HepG2 (cell line): Measurements from ENCODE around the gene SCAF11. TPM values are rescaled to one million over a fixed set of nuclear protein-coding genes. Genes with fewer than 3 reads are reported as not detected.

Experiments
- ATAC-seq: fragments of 200-7000 bp; cut with Tn5 transposase; 3 replicates; pipeline ENCODE4 v1.9.1; 2020; ENCODE audit warnings: mild to moderate bottlenecking, moderate library complexity
- Bru-seq: library from RNA; stranded (reverse); fragments of 400-500 nt; gene quantifications from one replicate; lab custom pipeline; 2021; lab: Mats Ljungman, UMichigan
- BruChase-seq, 2 experiments: library from RNA; stranded (reverse); fragments of 400-500 nt; gene quantifications; one replicate each; lab custom pipeline; 2021; lab: Mats Ljungman, UMichigan
- BruUV-seq: library from RNA; stranded (reverse); fragments of 400-500 nt; replicated peaks from 2 replicates; lab custom pipeline; 2021; lab: Mats Ljungman, UMichigan
- CTCF ChIA-PET: fragments of 300-600 bp; formaldehyde crosslinking; extraction: SDS; loops from one replicate; lab custom pipeline; 2021; ENCODE audit warnings: low total read pairs, inconsistent platforms, low intra/inter-chr PET ratio; lab: Yijun Ruan, JAX
- POLR2A ChIA-PET: fragments of 350-600 bp; sonication (Branson Sonifier 250); formaldehyde crosslinking; loops from one replicate; lab custom pipeline; 2020; ENCODE audit warnings: antibody characterized with exemption, inconsistent platforms; lab: Yijun Ruan, JAX
- DNase-seq: peaks from one replicate; pipeline ENCODE4 v3.0.0-alpha.2; 2015; ENCODE audit warnings: low spot score
- FAIRE-seq: peaks from 3 replicates; lab custom pipeline; 2011; peaks lifted over from hg19 to GRCh38; lab: Jason Lieb, UNC
- H2AFZ ChIP-seq: one replicate; pipeline ENCODE4 v1.6.1; 2011; ENCODE audit warnings: low read length, inconsistent platforms
- H3K27ac ChIP-seq: fragments of 300-600 bp; 3 replicates; pipeline ENCODE4 v1.8.0; 2011; ENCODE audit warnings: mixed run types, mild to moderate bottlenecking, mixed read lengths, low read length, inconsistent platforms; ENCODE audit not compliant: insufficient read depth; ENCODE audit errors: extremely low read length
- H3K27me3 ChIP-seq, 2 experiments: fragments of 200-600 bp in 1 of 2; 2 replicates in 1 of 2; 3 replicates in 1 of 2; pipeline versions ENCODE4 v1.6.0 to v1.8.0; 2011; ENCODE audit warnings: low read length in 2 of 2, mild to moderate bottlenecking in 2 of 2, moderate library complexity in 2 of 2, inconsistent platforms in 1 of 2; ENCODE audit not compliant: insufficient read depth in 2 of 2, control insufficient read depth in 1 of 2
- H3K36me3 ChIP-seq, 2 experiments: fragments of 200-600 bp in 1 of 2; replicated peaks in 1 of 2; 2 replicates in 1 of 2; 3 replicates in 1 of 2; pipeline versions ENCODE4 v1.5.1 to v1.8.0; 2011; ENCODE audit warnings: low read length in 2 of 2, inconsistent platforms in 1 of 2; ENCODE audit not compliant: insufficient read depth in 2 of 2, control insufficient read depth in 1 of 2
- H3K4me1 ChIP-seq: 2 replicates; pipeline ENCODE4 v1.5.1; 2012; ENCODE audit warnings: low read length, inconsistent platforms; ENCODE audit not compliant: insufficient read depth
- H3K4me2 ChIP-seq: 2 replicates; pipeline ENCODE4 v1.6.0; 2011; ENCODE audit warnings: low read depth, low read length, inconsistent platforms
- H3K4me3 ChIP-seq, 3 experiments: fragments of 200-600 bp in 1 of 3; sonication (generic), shearing (Covaris generic) in 1 of 3; replicated peaks in 1 of 3; 2 replicates each; pipeline ENCODE4 v1.5.1; 2011 to 2016; ENCODE audit warnings: low read length in 3 of 3, inconsistent platforms in 2 of 3, low read depth in 2 of 3, mild to moderate bottlenecking in 2 of 3, control low read depth in 1 of 3, mixed read lengths in 1 of 3; ENCODE audit not compliant: insufficient read depth in 1 of 3
- H3K79me2 ChIP-seq: one replicate; pipeline ENCODE4 v1.6.1; 2011; ENCODE audit warnings: low read length, inconsistent platforms; ENCODE audit not compliant: insufficient read depth
- H3K9ac ChIP-seq: 2 replicates; pipeline ENCODE4 v1.6.0; 2011; ENCODE audit warnings: mild to moderate bottlenecking, low read depth, low read length, inconsistent platforms; ENCODE audit not compliant: insufficient read depth
- H3K9me3 ChIP-seq: 2 replicates; pipeline ENCODE4 v1.5.1; 2012; ENCODE audit warnings: mild to moderate bottlenecking, low read length
- H4K20me1 ChIP-seq: 2 replicates; pipeline ENCODE4 v1.6.0; 2011; ENCODE audit warnings: inconsistent platforms, mild to moderate bottlenecking, low read length, moderate library complexity; ENCODE audit not compliant: insufficient read depth
- KDM6A ChIP-seq: IDR thresholded peaks from 2 replicates; pipeline ENCODE4 v1.6.1; 2016; ENCODE audit warnings: low read depth
- ZNF407 ChIP-seq: sonication (generic); formaldehyde crosslinking; IDR thresholded peaks from one replicate; pipeline ENCODE4 v1.5.1; 2020; ENCODE audit warnings: mild to moderate bottlenecking, missing genetic modification reagents; ENCODE audit errors: not compliant biosample characterization
- WGBS: methylation state at CpG from one replicate; pipeline ENCODE4 v1.1.6; 2017; ENCODE audit warnings: low lambda C conversion rate; 5-methylcytosine and 5-hydroxymethylcytosine counted together
- in situ Hi-C: cut with HindIII; loops from 2 replicates; pipeline ENCODE4 v1.10.0; 2017; ENCODE audit warnings: low pct_unique_long_range_greater_than_20kb; ENCODE audit not compliant: extremely low pct_ligation_motif_present
- intact Hi-C: fragments of 100-400 bp; cut with micrococcal nuclease; formaldehyde crosslinking; loops from one replicate; pipeline ENCODE4 v1.10.0; 2022; ENCODE audit not compliant: unreplicated experiment
- long read RNA-seq, 2 experiments: library from RNA in 1 of 2; library from polyadenylated mRNA in 1 of 2; stranded (forward) in 1 of 2; unstranded in 1 of 2; transcript quantifications; one replicate each; pipeline ENCODE4 v2.0.0, GENCODE V29; 2019 to 2022
- polyA minus RNA-seq, 3 experiments: library from RNA; depleted of rRNA, polyadenylated mRNA; stranded (reverse); fragments of >200 nt; gene quantifications; 2 replicates each; pipeline ENCODE4 v1.2.3, GENCODE V29; 2011; ENCODE audit warnings: low replicate concordance in 1 of 3
- polyA plus RNA-seq, 8 experiments: library from polyadenylated mRNA; depleted of rRNA in 3 of 8; stranded (reverse) in 7 of 8; unstranded in 1 of 8; fragments of >200 nt; fragmentation: Illumina TruSeq in 4 of 8; extraction: Trizol in 4 of 8; gene quantifications; 2 replicates each; pipeline versions ENCODE4 v1.2.1 to v1.2.3, GENCODE V29; 2011 to 2016; ENCODE audit warnings: low read depth in 4 of 8, missing spikeins in 1 of 8, mixed read lengths in 1 of 8; ENCODE audit not compliant: insufficient read depth in 1 of 8
- total RNA-seq, 5 experiments: library from RNA; depleted of rRNA; stranded (reverse); fragments of >200 nt; fragmentation: Illumina TruSeq; extraction: Trizol; gene quantifications; 2 replicates each; pipeline ENCODE4 v1.2.3, GENCODE V29; 2016; ENCODE audit warnings: low read depth in 1 of 5

Gene SCAF11, protein sequence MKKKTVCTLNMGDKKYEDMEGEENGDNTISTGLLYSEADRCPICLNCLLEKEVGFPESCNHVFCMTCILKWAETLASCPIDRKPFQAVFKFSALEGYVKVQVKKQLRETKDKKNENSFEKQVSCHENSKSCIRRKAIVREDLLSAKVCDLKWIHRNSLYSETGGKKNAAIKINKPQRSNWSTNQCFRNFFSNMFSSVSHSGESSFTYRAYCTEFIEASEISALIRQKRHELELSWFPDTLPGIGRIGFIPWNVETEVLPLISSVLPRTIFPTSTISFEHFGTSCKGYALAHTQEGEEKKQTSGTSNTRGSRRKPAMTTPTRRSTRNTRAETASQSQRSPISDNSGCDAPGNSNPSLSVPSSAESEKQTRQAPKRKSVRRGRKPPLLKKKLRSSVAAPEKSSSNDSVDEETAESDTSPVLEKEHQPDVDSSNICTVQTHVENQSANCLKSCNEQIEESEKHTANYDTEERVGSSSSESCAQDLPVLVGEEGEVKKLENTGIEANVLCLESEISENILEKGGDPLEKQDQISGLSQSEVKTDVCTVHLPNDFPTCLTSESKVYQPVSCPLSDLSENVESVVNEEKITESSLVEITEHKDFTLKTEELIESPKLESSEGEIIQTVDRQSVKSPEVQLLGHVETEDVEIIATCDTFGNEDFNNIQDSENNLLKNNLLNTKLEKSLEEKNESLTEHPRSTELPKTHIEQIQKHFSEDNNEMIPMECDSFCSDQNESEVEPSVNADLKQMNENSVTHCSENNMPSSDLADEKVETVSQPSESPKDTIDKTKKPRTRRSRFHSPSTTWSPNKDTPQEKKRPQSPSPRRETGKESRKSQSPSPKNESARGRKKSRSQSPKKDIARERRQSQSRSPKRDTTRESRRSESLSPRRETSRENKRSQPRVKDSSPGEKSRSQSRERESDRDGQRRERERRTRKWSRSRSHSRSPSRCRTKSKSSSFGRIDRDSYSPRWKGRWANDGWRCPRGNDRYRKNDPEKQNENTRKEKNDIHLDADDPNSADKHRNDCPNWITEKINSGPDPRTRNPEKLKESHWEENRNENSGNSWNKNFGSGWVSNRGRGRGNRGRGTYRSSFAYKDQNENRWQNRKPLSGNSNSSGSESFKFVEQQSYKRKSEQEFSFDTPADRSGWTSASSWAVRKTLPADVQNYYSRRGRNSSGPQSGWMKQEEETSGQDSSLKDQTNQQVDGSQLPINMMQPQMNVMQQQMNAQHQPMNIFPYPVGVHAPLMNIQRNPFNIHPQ (N-terminal part only)
- total RNA-seq (2016; rRNA removed; fragmentation: Illumina TruSeq; extraction: Trizol) (38.3 and 74.7 TPM in 2 replicates), polyA plus RNA-seq (2011; rRNA removed) (22.2 and 26.9 TPM in 2 replicates), polyA minus RNA-seq (2011; rRNA and poly(A)+ RNA removed; ENCODE audit: low replicate concordance) (18.9 and 77.8 TPM in 2 replicates), Bru-seq, nascent RNA (percentile 96 among the genes with signal in this experiment), BruChase-seq, experiment 1, labeled RNA remaining after a 6-hour chase (percentile 92 among the genes with signal in this experiment), BruChase-seq, experiment 2, labeled RNA remaining after a 2-hour chase (percentile 94 among the genes with signal in this experiment)
- total RNA-seq (2016; cell fraction: cytosol; rRNA removed; fragmentation: Illumina TruSeq; extraction: Trizol; ENCODE audit: low read depth): 10.8 and 10.9 TPM in 2 replicates
- 41.7 and 68.8 TPM in 2 replicates for total RNA-seq (2016; cell fraction: insoluble cytoplasmic fraction; rRNA removed; fragmentation: Illumina TruSeq; extraction: Trizol)
- total RNA-seq (2016; cell fraction: membrane; rRNA removed; fragmentation: Illumina TruSeq; extraction: Trizol): 19.9 and 25.4 TPM in 2 replicates
- 87.2 and 87.5 TPM in 2 replicates for total RNA-seq (2016; cell fraction: nucleus; rRNA removed; fragmentation: Illumina TruSeq; extraction: Trizol)
- 15.7 and 18.9 TPM in 2 replicates for polyA plus RNA-seq (2011; cell fraction: cytosol; rRNA removed)
- 19.0 and 20.7 TPM in 2 replicates for polyA plus RNA-seq (2011; cell fraction: nucleus; rRNA removed)
- 32.4 and 38.5 TPM in 2 replicates for polyA plus RNA-seq (2012)
- polyA plus RNA-seq (2016; cell fraction: cytosol; fragmentation: Illumina TruSeq; extraction: Trizol; ENCODE audit: low read depth): 3.9 and 4.4 TPM in 2 replicates
- 57.2 and 62.9 TPM in 2 replicates for polyA plus RNA-seq (2016; cell fraction: insoluble cytoplasmic fraction; fragmentation: Illumina TruSeq; extraction: Trizol; ENCODE audit: low read depth)
- polyA plus RNA-seq (2016; cell fraction: membrane; fragmentation: Illumina TruSeq; extraction: Trizol; ENCODE audit: low read depth): 8.8 and 9.0 TPM in 2 replicates
- 59.9 and 61.8 TPM in 2 replicates for polyA plus RNA-seq (2016; cell fraction: nucleus; fragmentation: Illumina TruSeq; extraction: Trizol; ENCODE audit: insufficient read depth, low read depth)
- 43.5 and 43.8 TPM in 2 replicates for polyA minus RNA-seq (2011; cell fraction: cytosol; rRNA and poly(A)+ RNA removed)
- polyA minus RNA-seq (2011; cell fraction: nucleus; rRNA and poly(A)+ RNA removed): 169 and 175 TPM in 2 replicates
- long read RNA-seq, experiment 1, partial matches to known transcripts: 22 of 29 reads
- long read RNA-seq, experiment 1, other reads (novel, unspliced or antisense): 4 of 29 reads
- long read RNA-seq, experiment 2, full-length matches to known transcripts: 6 of 51 reads
- long read RNA-seq, experiment 2, partial matches to known transcripts: 36 of 51 reads
- long read RNA-seq, experiment 2, other reads (novel, unspliced or antisense): 9 of 51 reads

DNA sequence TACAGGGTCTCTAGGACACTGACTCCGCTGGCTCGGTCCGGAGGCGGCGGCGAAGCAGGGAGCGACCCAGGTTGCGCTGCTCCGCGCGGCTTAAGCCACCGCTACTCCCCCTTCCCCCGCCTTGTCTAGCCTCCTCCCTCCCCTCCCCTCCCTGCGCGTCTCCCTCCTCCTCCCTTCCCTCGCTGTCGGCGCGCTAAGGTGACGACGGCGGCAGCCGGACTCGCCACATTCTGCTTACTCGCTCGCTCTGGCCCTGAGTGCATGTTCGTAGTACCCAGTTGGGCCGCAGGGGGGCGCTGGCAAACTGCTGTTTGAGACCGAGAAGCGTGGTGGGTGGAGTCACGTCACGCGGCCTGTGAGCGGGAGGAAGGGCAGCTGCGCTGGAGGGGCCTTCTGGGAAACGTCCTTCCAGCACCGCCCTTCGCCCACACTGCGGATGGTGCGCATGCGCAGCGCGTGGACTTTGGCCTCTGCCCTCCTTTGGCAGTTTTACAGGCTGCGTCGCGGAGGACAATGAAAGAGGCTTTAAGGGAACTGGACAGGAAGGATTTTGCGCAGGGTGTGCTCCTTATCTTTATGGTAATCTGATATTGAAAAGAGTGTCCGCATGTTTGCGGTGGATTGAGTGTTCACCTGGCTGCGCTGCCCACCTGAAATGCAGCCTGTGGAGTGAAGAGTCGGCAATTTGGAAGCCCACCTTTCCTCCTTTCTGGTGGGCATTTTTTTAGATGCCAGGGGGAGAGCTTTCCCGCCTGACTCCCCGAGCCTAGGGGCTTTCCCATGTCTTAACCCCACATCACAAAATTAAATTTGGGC, at the start of gene SCAF11:
SCAF11 (minus strand) TSS at position 107 of the 816 bp plus-strand sequence. CDS start 26,407 bp downstream, outside the sequence.
- Histone ChIP-seq H3K4me2 (peak within 1 kb of the TSS; percentile 91), H3K4me1 (peaks cover 41% of the 10 kb centered on the region), H4K20me1 (peaks cover 23% of the 10 kb centered on the region), H3K79me2 (peaks cover 48% of the 10 kb centered on the region), H3K36me3 (peaks cover 0 to 15% of the 10 kb centered on the region in 2 experiments; a peak in 2 of 5 replicates), H3K27me3 (no peaks in the 10 kb centered on the region), H3K27ac (peak within 1 kb of the TSS; percentile 98), H3K9ac (peak within 1 kb of the TSS; percentile 98), H2AFZ (no peak within 1 kb of the TSS), H3K4me3 (peak within 1 kb of the TSS; percentile 80 to 90 (median 86)), H3K9me3 (no peaks in the 10 kb centered on the region)
- intact Hi-C loops: loop anchor here (1.0 to 10.0 kb wide), 5 partner anchors 81 to 374 kb away; partner anchors contain the start of genes ARID2 and SLC38A1
- in situ Hi-C loops: no loop called here
- WGBS: under 1% methylated on average over 53 of the region's 54 CpGs
- peak; percentile 86 for ATAC-seq
- FAIRE-seq: peak; percentile 87
- POLR2A ChIA-PET: interaction anchor here (1.0 to 3.2 kb wide), 9 partner anchors 10 to 1237 kb away, joined by 3 to 24 read pairs (median 3); partner anchors contain the start of genes ARID2 and SLC38A1
- TSS peak; percentile 96 for BruUV-seq
- CTCF ChIA-PET: no interaction called here
- DNase-seq: peak; percentile 98
- peak; percentile 55 for TF ChIP-seq KDM6A (CRISPR knock-in tag)
- peak; percentile 40 for TF ChIP-seq ZNF407 (CRISPR knock-in tag)
